Activated T-cell treated with anti-CD3 and anti-CD28 coated beads, Interleukin-2, amount 50 U/mL, for 1 hour (primary cell): ENCODE data around the gene ITSN1.

Source experiments
- DNase-seq: peaks from one replicate; pipeline ENCODE4 v3.0.0-alpha.2; 2020

Gene ITSN1

DNA sequence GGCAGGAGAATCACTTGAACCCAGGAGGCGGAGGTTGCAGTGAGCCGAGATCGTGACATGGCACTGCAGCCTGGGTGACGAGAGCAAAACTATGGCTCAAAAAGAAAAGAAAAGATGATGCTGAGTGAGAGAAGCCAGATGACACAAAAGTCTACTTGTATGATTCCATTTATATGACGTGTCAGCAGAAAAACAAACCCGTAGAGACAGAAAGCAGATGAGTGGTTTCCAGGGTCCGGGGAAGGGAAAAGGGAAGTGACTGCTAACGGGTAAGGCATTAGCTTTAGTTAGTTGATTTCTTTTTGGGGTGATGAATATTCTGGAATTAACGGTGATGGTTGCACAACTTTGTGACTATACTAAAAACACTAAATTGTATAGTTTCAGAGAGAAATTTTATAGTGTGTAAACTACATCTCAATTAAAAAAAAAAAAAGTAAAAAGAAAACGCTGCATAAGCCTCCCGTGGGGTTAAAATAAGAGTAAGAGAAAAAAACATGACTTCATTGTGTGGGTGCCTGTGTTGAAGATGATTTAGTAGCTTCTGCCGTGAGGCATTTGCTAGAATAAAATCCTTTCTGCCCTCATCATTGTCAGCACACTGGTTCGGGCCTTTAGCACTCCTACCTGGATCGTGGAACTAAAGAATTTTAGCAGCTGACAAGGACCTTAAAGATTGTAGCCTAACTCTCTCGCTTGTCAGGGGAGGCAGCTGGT is 298.0 kb downstream of the ITSN1 start:
- no peak for DNase-seq

- no peak for DNase-seq
Measured at GRCh38 chr21:33940881-33941245, 298.6 kb downstream of the ITSN1 start.

DNA sequence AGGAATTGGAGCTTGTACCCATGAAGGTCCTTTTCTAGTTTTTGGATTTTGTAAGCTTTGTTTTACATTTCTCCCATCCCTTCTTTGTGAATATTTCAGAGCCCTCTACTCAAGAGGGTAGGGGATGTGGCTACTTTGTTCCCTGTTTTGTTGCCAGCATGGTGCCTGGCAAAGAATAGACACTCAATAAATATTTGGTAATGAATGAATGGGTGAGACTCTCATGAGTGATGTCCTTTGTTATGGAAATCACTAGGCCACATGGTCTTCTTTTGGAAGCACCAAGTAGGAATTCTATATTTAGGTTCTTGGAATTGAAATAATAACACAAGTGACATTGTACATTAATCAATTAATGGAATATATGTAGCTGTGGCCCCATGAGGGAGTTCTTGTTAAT is 300.1 kb downstream of the ITSN1 start:
- DNase-seq = no peak

GRCh38 chr21:33943293-33943692 is 301.0 kb downstream of the ITSN1 start:
- DNase-seq = no peak

DNA sequence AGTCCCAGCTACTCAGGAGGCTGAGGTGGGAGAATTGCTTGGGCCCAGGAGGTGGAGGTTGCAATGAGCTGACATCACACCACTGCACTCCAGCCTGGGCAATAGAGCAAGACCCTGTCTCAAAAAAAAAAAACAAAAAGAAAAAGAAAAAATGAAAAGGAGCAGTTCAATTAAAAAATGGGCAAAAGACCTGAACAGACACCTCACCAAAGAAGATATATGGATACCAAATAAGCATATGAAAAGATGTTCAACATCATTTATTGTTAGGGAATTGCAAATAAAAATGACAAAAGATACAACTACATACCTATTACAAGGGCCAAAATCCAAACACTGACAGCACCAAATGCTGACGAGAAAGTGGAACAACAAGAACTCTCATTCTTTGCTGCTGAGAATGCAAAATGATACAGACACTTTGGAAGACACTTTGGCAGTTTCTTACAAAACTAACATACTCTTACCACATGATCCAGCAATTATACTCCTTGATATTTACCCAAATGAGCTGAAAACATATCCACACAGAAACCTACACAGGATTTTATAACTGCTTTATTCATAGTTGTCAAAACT is 302.0 kb downstream of the ITSN1 start:
- no peak for DNase-seq

GRCh38 chr21:33945652-33946270 is 303.5 kb downstream of the ITSN1 start:
- no peak for DNase-seq

GRCh38 chr21:33947451-33948095 is 305.3 kb downstream of the ITSN1 start:
- DNase-seq = peak; percentile 76

- peak; percentile 77 for DNase-seq
Measured at GRCh38 chr21:33948096-33948950, 306.0 kb downstream of the ITSN1 start.

DNA sequence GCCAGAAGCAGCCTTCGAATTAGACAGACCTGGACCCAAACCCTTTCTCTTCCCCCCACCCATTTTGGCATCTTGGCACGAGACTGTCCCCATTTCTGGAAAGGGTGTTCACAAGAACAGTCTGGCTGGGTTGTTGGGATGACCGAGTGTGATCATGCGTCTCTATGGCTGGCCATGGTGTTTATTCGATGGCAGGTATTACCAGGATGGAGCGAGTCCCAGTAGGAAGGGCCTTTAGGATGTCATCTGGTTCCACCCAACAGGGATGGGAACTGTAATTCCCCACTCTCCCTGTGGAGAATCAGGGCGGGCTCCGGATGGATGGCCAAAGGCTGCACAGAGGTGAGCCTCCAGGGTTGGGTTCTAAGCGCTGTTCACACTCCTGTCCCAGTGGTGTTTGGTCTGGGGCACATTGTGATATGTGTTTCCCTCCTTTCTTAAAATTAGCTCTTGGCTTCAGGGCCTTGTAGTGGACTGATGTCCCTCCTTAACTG is 306.7 kb downstream of the ITSN1 start:
- no peak for DNase-seq
